Endothelial cell of umbilical vein (primary cell): ENCODE data around the gene ZSCAN5A.
"Not testable (repeated sequence)": the region's sequence is repeated elsewhere in the genome, so short reads cannot be mapped to it uniquely, and the experiment has no call there.

Experiments
- EZH2 ChIP-seq: IDR thresholded peaks from 2 replicates; pipeline ENCODE4 v1.6.1; 2012; ENCODE audit warnings: borderline replicate concordance, low read depth, mild to moderate bottlenecking, moderate library complexity, low read length, inconsistent platforms; ENCODE audit not compliant: severe bottlenecking
- POLR2A ChIP-seq: IDR thresholded peaks from 2 replicates; pipeline ENCODE4 v1.6.1; 2012; ENCODE audit warnings: low read depth, mild to moderate bottlenecking, control low read depth, low read length
- POLR2AphosphoS5 ChIP-seq: IDR thresholded peaks from 2 replicates; pipeline ENCODE4 v1.6.1; 2012; ENCODE audit warnings: low read depth, mild to moderate bottlenecking, control low read depth, low read length, moderate library complexity; ENCODE audit not compliant: insufficient read depth
- TF ChIP-seq, protein P1 (sequence below), 2 donors: IDR thresholded peaks; 1 replicate in 1 of 2; 2 replicates in 1 of 2; pipeline ENCODE4 v1.5.1; 2011; ENCODE audit warnings: low read length in 2 of 2, mild to moderate bottlenecking in 2 of 2, moderate library complexity in 2 of 2, control low read depth in 1 of 2, inconsistent platforms in 1 of 2, low read depth in 1 of 2; ENCODE audit not compliant: insufficient read depth in 1 of 2; ENCODE audit errors: extremely low read depth in 1 of 2

DNA sequence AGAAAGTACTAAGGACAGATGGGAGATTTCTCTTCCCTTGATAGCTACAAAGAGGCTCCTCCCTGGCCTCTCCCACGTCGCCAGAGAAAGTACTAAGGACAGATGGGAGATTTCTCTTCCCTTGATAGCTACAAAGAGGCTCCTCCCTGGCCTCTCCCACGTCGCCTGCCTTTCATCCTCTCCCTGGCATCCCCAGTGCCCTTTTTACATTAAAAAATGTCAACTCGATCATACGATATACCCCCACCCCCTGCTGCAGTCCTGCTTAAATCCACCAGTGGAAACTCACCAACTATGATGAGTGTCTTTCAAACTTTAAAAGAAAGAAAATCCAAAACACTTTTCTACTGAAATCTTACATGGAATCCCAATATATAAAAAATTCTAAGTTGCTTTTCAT, 7.6 kb downstream of the ZSCAN5A start:
- TF ChIP-seq POLR2AphosphoS5, EZH2, POLR2A: not testable (repeated sequence)
- TF ChIP-seq, protein P1, sequence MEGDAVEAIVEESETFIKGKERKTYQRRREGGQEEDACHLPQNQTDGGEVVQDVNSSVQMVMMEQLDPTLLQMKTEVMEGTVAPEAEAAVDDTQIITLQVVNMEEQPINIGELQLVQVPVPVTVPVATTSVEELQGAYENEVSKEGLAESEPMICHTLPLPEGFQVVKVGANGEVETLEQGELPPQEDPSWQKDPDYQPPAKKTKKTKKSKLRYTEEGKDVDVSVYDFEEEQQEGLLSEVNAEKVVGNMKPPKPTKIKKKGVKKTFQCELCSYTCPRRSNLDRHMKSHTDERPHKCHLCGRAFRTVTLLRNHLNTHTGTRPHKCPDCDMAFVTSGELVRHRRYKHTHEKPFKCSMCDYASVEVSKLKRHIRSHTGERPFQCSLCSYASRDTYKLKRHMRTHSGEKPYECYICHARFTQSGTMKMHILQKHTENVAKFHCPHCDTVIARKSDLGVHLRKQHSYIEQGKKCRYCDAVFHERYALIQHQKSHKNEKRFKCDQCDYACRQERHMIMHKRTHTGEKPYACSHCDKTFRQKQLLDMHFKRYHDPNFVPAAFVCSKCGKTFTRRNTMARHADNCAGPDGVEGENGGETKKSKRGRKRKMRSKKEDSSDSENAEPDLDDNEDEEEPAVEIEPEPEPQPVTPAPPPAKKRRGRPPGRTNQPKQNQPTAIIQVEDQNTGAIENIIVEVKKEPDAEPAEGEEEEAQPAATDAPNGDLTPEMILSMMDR (IDR thresholded peaks at IDR 0.05; ENCODE audit: extremely low read depth in 1 of 2, insufficient read depth in 1 of 2, low read depth in 1 of 2, low read length in 2 of 2): not testable (repeated sequence)
